NCI-H2171 treated with DMSO at 0.1 percent for 48 hours (cell line): ENCODE results near the gene BCO2.

Experiments
- DNase-seq: peaks from one replicate; lab custom pipeline; 2025; lab: John Stamatoyannopoulos, UW

BCO2 gene

DNA sequence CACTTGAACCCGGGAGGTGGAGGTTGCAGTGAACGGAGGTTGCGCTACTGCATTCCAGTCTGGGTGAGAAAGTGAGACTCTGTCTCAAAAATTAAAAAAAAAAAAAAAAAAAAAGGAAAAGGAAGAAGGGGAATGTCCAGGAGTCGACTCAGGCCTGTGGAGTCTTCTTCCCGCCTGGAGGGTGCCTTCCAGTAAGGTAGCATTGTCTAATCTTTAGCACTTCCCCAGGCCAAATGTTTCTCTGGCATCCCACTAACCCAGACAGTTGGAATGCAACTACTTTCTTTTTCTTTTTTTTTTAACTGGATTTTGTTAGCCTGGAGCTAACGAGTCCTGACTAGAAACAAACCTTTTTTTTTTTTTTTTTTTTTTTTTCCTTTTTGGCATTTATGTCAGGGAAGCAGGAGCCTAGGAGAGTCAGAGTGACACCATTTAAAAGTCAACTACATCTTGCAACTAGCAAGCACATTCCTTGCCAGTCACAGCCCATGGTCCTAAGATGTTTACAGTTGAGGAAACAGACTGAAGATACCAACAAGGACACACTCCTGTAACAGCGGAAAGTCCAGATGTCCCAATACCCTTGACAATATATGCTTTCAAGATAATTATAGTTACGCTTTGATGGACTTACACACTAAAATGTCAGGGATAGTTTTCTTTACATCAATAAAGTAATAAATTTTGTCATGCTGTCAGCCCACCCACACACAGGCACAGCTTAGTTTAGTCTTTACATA lies 74.7 kb downstream of the BCO2 start:
- peak; percentile 67 for DNase-seq

DNA sequence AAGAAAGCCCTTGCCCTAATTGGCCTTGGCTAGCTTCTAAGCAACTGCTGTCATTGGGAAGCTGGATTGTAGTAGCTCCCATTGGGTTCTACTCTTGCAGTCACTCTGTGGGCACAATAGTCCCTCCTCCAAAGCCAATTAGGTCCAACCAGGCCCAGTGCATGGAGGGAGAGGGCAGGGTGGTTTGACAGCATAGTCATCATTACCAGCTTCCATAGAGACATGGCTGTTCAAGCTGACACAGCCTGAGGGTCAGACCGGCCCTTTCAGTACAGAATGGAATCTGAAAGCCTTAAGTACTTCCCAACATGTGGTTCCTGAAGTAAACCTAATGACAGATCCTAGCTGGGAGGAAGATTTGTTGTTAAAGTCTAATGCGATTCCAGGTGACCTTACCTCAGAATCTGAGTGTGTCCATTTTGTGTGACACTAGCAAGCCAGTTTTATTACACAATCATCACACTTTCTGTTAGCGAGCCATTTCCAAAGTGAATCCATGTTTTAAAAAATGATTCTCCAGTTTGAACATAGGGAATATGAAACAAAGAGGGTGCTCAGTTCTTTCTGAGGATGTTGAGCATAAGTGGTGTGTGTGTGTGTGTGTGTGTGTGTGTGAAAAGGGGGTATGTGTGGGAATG lies 78.4 kb downstream of the BCO2 start:
- DNase-seq, result no peak

DNA sequence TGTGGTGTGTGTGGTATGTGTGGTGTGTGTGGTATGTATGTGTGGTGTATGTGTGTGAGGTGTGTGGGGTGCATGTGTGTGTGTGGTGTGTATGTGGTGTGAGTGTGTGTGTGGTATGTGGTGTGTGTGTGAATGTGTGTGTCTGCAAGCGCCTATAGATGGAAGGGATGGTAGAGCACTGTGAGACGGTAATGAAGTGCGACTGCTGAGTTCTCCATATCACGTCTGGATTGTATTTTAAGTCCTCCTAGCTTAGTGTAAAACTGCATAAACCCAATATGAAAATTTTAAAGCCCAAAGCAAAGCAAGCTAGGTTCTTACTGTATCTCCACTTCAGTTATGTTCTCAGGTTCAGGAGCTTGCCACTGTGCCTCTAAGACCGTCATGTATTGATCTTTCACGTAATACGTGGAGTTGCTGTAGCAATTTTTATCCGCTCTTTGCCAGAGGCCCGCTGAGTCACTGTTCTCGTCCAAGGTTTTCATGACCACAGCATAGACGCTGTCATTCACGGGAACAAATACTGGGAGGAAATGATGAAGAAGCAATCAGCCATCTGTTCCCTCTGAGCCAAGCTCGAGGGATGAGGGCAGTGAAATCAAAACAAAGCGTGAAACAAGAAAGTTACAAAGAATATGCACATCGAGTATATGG lies 79.9 kb downstream of the BCO2 start:
- peak; percentile 70 for DNase-seq

DNA sequence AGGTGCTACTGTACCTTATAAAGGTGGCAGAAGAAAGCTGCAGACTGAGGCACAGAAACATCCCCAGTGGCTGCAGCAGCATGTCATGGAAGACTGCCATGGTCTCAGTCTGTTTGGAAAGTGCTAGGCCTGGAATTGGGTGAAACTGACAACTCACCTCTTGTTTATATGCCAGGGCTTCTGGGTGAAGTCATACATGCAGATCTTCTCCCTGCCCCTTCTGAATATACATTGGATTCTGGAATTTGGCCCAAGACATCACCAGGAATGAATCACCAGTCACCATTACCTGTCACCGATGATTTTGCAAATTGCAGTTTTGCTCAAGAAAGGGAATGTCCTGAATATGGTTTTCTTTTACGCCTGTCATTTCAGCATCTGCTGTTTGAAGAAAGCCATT lies 85.2 kb downstream of the BCO2 start, which contains the start of gene PLET1:
Gene PLET1 (minus strand): TSS at position 371 of the 400 bp plus-strand sequence. CDS start 271 bp downstream, at position 100.
- DNase-seq, result no peak

DNA sequence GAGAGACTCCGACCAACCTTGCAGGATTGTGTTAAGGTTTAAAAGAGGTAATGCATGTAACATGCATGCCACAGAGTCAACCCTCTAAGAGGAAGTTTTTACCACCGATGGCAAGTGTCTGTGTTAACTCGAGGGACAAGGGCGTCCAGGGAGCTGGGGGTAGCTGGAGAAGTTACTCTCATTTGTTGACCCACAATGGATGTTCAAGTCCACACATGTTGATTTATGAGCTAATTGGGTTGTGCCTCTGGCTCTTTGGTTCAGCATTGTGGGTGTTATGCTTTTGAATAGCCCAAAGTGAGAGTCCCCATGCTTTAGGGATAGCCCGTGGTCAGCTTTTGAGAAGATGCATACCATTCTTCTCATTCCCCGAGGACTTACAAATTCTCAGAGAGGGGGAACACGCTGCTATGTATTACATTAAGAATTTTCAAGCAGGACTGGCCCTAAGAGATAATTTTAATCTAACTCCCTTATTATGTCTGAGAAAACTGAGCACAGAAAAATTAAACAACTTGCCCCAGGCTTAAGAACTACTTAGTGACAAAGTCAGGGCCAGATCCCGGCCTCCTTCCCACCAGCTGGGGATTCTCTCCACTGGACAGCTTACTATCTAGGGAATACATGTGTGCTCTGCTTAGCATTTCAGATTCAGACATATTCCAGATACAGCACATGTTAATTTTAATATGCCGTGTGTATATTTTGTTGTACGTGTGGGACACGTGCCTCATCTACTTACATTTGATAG lies 90.5 kb downstream of the BCO2 start:
- no peak for DNase-seq

DNA sequence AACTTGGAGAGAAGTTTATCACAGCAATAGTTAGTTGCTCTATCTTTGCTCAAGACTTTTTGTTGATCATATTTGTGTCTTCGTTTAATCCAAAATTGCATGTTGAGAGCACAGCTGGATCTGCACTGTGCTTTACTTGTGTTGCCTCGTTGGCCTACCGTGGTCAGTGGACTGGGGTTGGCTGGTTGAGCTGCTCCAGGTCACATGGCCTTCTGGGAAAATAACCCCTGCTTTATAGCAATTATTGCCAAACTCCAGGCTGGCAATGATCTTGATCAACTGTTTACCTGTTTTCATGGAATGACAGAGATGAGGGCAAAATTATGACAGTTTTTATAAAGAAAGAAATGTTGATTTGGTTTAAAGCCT lies 91.1 kb downstream of the BCO2 start:
- DNase-seq, result no peak

DNA sequence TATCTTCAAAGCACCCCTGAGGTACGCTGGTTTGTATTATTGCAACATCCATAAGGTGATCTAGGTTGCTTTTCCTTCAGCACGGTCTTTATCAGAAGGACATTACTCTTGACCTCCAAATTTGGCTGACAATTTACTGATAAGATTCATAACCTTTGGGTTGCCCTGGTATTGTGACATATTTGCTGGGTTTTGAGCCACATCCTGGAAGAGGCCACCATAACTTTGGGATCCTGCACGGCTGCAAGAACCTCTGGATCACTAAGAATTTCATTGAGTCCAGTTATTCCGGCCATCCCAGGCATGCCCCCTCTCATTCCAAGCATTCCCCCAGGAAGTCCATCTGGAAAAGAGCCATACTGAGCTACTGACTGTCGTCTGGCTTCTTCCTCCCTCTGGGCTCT lies 91.9 kb downstream of the BCO2 start:
- no peak for DNase-seq

DNA sequence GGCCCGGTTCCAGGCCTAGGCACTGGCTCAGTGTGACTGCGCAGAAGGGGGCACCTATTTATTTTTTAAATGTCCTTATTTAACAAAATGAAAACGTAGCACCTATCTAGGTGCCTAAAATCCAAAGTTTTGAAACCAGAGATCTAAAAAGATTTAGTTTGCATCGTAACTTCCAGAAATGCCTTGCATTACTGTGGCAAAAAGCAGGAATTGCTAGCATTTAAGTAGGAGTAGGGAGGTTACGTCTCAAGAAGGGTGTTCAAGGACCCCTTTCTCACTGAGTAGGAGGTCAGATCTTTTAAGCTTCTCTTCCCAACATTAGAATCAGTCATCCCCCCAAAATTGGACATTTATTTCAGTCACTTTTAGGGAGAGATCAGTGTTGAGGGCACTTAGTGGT lies 93.1 kb downstream of the BCO2 start:
- no peak for DNase-seq
